HG02798 (cell line): ENCODE data around the gene TNNT3.
"Not testable (repeated sequence)": the region's sequence is repeated elsewhere in the genome, so short reads cannot be mapped to it uniquely, and the experiment has no call there.

ENCODE experiments used
- ATAC-seq: cut with Tn5 transposase; IDR thresholded peaks from one replicate; pipeline ENCODE4 v1.9.1; 2021; ENCODE audit warnings: mild to moderate bottlenecking; ENCODE audit not compliant: unreplicated experiment, poor library complexity

TNNT3 gene

DNA sequence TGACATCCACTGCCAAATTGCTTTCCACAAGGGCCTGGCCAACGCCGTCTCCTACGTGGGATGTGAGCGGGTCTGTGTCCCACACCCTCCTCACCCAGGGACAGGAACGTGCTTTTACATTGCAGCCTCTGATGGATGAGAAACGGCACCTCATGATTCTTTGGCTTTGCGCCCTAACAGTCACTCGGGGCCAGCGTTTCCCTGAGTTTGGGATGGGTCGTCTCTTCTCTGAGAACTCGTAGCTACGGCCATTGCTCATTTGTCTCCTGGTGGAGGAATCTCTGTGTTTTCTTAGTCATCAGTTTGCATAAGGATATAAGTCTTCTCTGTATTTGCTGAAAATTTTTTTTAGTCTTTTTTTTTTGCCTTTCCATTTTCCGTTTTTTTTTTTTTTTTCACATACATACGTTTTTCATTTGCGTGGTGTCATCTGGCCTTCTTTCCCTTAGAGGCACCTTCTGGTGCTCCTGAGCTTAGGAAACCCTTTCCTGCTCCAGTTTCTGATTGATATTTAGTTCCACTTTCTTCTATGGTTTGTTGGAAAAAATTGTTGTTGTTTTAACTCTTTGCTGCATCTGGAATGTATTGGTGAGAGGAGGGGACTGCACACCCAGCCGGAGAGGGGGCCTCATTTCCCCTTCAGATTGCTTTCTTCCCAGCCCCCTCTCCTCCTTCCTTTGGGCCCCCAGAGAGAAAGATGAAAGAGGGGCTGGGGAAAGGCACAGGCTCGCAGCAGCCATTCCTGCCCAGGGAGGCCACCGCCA, 12.0 kb downstream of the TNNT3 start:
- no peak for ATAC-seq

DNA sequence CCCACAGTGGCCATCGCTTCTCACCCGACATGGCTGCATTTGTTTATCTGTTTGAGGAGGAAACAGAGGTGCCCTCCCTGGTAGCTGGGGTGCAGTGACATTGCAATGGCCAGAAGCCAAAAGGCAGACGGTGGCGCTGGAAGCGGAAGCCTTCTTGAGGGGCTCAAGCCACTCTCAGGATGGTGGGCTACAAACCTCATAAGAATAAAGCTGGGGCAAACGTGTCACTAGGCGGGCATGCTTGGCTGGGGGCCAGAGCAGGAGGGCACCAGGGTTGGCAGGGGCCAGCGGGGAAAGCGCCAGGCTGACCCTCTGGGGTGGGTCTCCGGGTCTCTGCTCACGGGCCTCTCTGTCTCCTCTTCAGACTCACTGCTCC, 12.6 kb downstream of the TNNT3 start:
- ATAC-seq: no peak

DNA sequence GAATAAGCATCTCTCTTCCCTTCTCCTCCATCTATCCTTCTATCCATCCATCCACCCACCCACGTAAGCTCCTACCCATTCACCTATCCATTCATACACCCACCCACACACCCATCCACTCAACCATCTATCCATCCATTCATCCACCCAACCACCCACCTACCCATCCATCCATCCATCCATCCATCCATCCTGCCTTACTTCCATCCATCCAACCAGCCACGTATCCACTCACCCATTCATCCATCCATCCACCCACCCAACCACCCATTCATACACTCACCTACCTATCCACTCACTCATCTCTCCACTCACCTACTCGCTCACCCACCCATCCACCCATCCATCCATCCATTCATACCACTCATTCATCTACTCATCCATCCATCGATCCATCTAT, 13.2 kb downstream of the TNNT3 start:
- no peak for ATAC-seq

DNA sequence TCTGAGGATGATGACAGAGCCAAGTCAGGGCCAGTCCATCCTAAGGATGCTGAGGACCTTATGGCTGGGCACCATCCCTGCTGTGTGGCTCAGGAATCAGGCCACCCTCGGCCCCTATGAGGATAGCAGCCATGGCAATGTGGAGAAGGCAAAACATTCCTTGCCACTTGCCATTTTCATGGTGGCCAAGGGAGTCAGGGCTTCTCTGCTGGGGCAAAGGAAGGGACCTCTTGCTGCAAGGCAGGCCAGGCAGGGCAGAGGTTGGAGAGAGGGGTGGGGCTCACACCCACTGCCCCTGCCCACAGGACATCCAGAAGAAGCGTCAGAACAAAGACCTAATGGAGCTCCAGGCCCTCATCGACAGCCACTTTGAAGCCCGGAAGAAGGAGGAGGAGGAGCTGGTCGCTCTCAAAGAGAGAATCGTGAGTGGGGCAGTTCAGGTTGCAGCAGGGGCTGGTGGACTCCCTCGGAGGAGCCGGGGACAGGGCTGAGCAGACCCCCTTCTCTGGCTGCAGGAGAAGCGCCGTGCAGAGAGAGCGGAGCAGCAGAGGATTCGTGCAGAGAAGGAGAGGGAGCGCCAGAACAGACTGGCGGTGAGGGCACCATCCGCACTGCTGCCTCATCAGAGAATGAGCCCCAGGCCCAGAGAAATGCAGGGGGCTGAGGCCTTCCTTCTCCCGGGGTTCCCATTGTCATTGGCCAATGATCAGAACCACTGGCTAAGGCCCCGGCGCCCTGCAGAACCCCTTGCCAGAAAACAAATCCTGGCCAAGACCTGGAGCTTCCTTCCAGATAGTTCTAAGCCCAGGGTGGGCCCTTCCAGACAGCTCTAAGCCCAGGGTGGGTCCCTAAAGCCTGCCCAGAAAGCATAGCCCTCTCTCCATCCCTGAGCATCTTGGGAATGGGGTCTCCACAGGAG, 14.2 kb downstream of the TNNT3 start:
- ATAC-seq: no peak

DNA sequence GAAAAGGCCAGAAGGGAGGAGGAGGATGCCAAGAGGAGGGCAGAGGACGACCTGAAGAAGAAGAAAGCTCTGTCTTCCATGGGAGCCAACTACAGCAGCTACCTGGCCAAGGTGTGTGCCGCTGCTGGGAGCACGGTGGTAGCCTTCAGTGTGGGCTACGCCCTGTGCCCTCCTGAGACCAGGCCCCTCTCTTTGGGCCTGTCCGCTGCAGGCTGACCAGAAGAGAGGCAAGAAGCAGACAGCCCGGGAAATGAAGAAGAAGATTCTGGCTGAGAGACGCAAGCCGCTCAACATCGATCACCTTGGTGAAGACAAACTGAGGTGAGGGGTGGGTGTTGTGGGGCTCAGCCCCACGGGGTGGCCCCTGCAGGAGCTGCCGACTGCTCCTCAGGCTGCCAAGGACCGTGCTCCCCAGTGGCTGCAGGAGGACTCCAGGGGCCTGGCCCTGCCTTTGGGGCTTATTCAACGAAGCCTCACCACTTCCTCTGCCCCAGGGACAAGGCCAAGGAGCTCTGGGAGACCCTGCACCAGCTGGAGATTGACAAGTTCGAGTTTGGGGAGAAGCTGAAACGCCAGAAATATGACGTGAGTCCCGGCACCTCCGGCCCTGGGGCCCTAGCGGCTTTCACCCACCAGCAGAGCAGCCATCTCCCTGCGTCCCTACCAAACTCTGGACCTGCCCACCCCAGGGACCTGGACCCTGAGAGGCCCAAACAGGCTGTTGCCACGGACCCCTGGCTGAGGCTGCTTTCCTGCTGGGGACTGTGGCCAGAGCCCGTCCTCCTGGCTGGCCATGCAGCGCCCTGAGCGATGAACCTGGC, 15.0 kb downstream of the TNNT3 start:
- no peak for ATAC-seq

DNA sequence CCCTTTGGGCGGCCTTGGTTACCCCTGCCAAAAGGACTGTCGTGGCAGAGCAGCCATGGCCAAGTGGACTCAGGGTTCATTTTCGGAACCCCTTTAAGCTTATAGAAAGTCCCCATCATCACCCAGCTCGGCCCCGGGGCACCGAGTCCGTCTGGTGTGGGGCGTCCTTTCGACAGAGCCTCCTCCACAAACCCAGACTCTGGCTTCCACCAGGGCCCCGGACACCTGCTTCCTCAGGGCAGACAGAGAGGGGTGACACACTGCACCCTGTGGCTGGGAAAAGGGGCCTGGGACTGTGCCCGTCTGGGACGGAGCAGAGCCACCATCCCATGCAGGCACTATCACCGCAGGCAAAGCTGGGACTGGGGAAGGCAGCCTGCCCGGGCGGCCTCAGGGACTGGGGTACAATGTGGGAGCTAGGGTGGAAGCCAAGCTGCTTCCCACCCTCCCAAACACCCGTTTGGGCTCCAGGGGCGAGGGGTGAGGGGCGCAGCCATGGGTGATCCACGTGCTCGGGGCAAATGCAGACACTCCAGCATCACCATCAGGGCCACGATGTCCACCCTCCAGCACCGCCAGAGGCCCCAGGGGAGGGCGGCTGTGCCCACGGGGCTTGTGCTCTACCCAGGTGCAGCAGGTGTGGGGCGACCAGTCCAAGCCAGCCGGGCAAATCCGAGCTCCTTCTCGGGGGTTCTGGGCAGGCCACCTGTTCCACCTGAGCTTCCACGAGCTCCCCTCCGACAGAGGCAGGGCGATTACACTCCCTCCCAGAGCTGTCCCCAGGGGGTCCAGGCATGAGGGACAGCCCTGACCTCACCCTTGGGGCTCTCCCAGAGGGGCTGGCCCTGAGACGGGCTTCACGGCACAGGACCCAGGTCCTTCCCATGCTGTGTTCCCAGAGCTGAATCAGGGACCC, 15.9 kb downstream of the TNNT3 start:
- no peak for ATAC-seq

DNA sequence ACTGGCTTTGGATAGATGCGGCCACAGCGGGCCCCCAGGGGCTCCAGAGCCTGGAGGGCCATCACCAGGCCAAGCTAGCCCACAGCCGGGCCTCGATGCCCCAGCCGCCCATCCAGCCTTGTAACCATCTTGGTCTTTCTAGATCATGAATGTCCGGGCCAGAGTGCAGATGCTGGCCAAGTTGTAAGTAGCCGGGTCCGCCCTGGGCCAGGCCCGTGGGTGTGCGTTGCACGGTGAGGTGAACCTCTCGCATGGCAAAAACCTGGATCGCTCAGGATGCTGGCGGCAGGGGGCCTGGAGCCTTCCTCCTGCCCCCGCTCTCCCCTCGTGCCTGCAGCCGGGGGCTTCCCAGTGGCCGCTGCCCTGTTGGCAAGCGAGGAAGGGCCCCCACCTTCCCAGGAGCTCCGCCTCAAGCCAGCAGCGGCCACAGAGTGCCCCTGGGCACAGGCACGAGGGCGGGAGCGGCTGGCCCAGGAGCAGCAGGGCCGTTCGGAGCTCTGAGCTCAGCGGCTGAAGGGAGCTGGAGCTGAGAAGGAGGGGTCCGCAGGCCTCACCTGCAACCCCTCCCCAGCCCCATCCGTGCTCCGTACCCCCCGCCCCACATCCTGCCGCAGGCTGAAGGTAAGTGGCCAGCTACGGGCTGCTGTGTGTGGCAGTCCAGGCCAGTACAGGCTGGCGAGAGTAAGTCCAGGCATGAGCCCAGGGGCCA, 16.7 kb downstream of the TNNT3 start:
- no peak for ATAC-seq

DNA sequence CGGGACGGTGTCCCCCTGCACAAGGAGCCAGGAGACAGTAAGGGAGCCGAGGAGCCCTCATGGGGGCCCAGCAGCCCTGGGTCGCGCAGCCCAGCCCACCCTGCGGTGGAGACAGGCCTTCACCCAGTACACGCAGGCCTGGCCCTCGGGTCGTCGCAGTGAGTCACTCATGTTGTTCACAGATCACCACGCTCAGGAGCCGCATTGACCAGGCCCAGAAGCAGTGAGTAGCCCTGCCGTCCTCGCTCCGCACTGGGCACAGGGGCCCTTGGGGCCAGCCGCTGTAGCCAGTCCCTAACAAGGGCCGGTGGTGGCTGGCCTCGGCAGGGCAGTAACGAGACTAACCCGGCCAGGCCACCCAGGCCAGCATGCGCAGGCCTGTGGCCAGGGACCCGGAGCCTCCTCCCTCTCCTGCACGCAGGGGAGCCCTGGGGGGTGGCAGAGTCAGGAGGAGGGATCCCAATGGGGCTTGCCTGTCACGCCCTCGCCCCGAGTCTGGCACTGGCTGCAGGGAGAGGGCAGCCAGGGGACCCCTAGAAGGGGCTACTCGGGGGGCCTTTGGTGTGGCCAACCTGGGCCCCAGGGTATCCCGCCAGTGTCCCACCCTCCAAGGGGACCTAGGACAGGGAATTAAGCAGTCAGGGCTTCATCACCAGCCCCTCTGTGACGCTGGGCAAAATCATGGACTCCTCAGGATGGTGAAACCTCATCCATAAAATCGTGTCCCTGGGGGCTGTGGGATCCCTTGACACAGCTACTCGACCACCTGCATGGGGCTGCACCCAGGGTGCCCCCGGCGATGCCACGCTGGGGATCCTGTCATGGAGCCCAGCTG, 17.5 kb downstream of the TNNT3 start:
- no peak for ATAC-seq

DNA sequence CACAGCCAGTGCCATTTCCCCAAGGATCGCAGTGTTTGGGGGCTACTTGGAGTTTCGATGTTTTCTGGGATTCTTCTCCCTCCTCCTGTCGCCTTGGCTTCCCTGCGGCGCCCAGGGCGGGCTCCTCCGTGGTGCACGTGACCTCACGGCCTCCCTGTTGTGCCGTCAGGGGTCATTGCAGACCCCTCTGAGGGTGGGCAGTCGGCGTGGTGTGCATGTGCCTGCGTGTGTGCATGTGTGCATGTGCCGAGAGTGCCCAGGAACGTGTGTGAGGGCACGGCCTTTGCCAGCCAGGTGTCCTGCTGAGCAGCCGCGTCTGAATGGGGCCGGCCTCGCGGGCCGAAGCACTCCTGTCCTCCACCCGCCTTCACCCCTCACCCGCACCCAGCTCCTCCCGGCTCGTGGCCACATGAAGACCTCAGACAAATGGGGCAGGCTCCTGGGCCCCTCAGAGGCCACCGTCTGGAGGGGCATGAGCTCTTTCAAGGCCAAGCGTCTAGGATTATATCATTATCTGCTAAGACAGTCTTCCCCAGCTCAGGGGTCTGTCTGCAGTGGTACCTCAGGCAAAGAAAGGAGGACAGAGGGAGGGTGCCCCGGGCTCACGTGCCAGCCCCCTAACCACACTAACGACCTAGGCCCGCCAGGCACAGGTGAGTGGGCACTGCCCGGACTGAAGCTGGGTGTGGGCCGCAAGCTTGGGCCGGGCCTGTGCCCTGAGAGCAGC, 18.3 kb downstream of the TNNT3 start:
- no peak for ATAC-seq

DNA sequence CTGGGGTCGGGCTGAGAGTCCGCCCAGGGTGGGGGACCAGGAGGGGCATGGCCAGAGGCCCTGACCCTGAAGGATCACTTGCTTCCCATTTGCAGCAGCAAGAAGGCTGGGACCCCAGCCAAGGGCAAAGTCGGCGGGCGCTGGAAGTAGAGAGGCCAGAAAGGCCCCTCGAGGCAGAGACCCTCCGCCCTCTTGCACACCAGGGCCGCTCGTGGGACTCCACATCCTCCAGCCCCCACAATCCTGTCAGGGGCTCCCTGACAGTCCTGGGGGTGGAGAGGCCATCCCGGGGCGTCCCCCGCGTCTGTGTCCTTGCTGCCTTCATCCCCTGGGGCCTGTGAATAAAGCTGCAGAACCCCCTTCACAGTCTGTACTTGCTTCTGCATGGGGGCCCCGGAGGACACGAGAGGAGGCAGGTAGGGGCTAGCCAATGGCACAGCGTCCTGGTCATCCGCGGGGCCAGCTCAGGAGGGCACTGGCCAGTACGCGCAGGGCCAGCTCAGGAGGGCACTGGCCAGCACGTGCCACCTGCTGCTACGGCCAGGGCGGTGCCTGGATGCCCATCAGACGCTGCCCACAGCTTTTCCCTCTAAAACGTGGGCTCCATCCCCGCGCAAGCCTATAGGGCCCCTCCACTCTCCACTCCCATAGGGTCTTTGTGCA, 19.0 kb downstream of the TNNT3 start:
- ATAC-seq: no peak

DNA sequence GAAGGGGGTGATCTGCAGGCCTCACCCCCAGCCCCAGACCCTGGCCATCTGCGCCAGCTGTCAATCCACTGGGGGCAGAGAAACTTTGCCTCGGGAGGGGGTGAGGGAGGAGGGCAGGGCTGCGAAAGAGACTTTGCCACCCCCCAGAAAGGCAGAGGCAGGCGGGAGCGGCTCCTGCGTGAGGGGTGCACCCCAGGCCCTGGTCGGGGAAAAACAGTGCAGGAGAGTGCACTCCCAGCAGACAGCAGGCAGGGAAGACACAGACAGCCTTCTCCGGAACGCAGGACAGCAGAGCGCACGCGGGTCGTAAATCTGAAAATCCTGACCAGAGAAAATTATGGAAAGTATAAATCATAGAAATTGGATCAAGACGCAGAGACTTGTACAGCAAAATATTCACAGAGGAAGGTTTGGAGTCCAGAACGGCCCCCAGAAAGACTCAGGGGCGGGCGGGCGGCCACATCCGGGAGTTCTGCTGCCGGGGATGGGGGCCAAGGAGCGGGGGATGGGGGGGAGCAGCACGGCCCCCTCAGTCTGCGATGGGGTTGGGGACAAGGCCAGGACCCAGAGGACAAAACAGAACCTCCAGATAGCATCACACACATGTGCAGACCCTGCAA, 19.6 kb downstream of the TNNT3 start:
- no peak for ATAC-seq

DNA sequence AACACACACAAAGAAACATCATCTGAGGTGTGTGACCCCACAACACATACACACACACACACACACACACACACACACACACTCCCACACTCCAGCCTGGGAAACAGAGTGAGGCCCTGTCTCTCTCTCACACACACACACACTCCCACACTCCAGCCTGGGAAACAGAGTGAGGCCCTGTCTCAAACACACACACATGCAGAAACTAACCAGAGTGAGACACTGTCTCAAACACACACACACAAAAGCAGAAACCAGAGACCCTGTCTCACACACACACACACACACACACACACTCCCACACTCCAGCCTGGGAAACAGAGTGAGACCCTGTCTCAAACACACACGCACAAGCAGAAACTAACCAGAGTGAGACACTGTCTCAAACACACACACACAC, 20.3 kb downstream of the TNNT3 start:
- ATAC-seq: not testable (repeated sequence)

DNA sequence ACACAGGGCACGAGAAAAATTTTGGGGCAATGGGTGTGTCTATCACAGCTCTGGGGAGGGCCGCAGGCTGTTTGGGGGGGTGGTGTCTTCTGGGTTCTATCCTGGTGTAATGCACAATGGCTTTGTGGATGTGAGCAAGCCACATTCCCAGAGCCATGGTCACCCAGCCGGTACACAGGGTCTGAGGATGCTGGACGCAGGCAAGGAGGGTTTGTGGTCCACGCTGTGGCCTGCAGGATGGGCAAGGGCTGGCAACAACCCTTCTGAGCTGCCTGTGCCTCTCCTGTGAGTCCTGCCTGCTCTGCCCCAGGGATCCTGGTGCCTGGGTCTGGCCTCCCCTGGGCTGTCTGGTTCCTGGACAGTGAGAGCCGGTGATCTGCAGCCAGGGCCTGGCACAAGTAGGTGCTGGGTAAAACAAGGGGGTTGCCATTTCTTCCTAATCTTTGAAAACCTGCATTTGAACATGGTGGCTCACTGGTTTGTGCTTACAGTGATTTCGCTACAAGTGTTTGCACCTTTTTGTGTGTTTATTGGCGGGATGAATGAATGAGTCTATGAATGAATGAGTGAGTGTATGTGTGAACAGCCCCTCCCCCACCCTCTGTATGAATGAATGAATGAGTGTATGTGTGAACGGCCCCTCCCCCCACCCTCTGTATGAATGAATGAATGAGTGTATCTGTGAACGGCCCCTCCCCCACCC, 23.2 kb downstream of the TNNT3 start:
- ATAC-seq: no peak

DNA sequence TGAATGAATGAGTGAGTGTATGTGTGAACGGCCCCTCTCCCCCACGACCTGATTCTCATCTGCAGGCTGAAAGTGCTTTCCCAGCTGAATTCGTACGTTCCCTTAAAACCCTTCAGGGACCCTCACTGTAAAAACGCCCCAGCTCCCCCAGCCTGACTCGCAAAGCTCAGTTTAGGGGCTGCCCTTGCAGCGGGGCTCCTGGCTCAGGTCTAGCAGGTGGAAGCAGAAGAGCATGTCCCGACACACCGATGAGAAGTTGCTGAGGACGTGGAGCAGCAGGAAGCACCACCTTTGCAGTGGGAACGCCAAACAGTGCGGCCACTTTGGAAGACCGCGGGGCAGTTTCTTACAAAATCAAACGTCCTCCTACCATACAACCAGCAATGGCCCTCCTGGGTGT, 24.1 kb downstream of the TNNT3 start:
- no peak for ATAC-seq

DNA sequence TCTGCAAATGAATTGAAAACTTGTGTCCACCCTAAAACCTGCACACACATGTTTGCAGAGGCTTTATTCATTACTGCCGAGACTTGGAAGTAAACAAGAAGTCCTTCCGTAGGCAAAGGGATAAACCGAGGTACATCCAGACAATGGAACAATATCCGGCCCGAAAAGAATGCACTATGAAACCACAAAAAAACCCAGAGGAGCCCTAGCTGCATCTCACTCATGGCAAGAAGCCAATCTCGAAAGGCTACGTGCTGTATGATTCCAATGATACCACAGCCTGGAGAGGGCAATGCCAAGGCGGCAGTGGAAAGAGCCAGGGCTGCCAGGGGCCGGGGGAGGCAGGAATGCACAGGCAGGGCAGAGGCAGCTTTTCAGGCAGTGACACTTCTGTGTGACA, 24.5 kb downstream of the TNNT3 start:
- no peak for ATAC-seq

DNA sequence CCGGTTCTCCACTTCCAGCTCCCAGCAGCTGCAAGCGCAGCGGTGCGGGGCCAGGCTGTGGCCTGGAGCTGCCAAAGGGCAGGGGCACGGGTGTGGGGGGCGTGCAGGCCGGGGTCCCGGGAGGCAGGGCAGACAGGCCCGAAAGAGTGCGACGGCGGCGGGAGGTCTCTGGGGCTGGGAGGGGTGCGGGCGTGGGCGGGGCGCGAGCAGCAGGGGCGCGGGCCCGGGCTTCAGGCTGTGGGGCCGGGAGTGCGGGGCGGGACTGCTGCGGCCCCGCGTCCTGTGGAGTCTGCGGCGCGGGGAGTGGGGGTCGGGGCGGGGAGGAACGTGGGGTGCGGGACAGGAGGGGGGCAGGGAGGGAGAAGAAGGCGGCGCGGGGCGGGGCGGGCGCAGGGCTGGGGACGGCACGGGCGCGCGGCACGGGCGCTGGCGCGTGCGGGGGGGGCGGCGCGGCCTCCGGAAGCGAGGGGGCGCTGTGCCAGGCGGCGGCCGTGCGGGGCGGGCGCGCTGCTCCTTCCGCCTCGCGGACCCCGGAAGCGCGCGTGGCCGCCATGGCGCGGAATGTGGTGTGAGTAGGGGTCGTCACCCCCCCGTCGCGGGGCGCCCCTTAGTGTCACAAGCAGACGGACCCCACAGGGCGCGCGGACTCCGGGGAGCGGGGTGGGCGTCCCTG, 27.4 kb downstream of the TNNT3 start, which contains the start of gene MRPL23:
Gene MRPL23, plus strand, starts transcription at position 521 of the 673 bp plus-strand sequence. Its CDS starts 31 bp downstream, at position 552.
- ATAC-seq: no peak
